GM12801 (cell line): ENCODE data around the gene EPHB2.

Experiments
- TF ChIP-seq, protein P1 (sequence below): IDR thresholded peaks from one replicate; pipeline ENCODE4 v1.5.1; 2011; ENCODE audit warnings: control low read depth; ENCODE audit not compliant: insufficient read length; ENCODE audit errors: extremely low read depth

Gene EPHB2

GRCh38 chr1:22794647-22795365 is 84.2 kb downstream of the EPHB2 start:
- TF ChIP-seq, protein P1, sequence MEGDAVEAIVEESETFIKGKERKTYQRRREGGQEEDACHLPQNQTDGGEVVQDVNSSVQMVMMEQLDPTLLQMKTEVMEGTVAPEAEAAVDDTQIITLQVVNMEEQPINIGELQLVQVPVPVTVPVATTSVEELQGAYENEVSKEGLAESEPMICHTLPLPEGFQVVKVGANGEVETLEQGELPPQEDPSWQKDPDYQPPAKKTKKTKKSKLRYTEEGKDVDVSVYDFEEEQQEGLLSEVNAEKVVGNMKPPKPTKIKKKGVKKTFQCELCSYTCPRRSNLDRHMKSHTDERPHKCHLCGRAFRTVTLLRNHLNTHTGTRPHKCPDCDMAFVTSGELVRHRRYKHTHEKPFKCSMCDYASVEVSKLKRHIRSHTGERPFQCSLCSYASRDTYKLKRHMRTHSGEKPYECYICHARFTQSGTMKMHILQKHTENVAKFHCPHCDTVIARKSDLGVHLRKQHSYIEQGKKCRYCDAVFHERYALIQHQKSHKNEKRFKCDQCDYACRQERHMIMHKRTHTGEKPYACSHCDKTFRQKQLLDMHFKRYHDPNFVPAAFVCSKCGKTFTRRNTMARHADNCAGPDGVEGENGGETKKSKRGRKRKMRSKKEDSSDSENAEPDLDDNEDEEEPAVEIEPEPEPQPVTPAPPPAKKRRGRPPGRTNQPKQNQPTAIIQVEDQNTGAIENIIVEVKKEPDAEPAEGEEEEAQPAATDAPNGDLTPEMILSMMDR = no peak

DNA sequence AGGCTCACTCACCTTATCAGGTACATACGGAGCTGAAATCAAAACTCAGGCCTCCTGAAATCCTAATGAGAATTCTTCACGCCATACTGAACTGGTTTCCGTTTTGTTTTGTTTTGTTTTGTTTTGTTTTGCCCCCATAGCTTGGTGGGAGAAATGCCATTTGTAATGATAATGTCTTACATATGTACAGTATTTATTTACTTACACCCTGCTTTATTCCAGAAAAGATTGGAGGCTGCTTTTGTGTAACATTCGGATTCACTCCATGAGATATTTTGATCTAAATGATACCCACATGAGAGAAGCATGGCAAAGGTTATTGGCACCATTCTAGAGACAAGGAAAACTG is 84.7 kb downstream of the EPHB2 start:
- TF ChIP-seq, protein P1 = no peak

- TF ChIP-seq, protein P1 = no peak
Measured at GRCh38 chr1:22796642-22797041, 86.0 kb downstream of the EPHB2 start.

GRCh38 chr1:22798083-22798482 is 87.4 kb downstream of the EPHB2 start:
- TF ChIP-seq, protein P1 = no peak

GRCh38 chr1:22799971-22800370 is 89.3 kb downstream of the EPHB2 start:
- TF ChIP-seq, protein P1 = no peak

- TF ChIP-seq, protein P1 = no peak
Measured at GRCh38 chr1:22800629-22801028, 90.0 kb downstream of the EPHB2 start.

GRCh38 chr1:22801347-22801746 is 90.7 kb downstream of the EPHB2 start:
- TF ChIP-seq, protein P1 = no peak

DNA sequence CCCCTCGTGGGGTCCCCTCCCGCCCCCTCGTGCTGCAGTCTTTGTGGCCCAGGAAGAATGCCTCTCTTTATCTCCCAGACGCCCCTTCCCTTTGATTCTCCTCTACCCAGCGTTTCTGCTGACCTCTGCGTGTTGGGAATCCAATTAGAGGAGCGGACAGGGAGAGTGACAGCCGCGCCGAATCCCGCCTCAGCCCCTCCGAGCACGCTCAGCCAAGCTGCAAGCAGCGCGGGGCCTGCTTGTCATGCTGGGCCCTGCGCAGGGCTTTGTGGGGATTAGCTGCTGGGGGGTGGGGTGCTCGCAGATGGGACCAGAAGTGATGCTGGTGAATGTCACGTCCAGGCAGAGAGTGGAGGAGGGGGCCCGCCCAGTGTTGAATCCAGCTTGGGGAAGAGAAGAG is 91.1 kb downstream of the EPHB2 start:
- TF ChIP-seq, protein P1 = no peak
